WTC11 (cell line): ENCODE data around the gene PPM1B.

Source experiments
- CTCF ChIP-seq: fragments of 200-600 bp; IDR thresholded peaks from 2 replicates; pipeline ENCODE4 v1.8.0; 2022; ENCODE audit warnings: antibody characterized with exemption
- JUN ChIP-seq: sonication (generic); formaldehyde crosslinking; IDR thresholded peaks from 2 replicates; pipeline ENCODE4 v1.8.0; 2023; ENCODE audit warnings: mild to moderate bottlenecking, missing genetic modification reagents
- NFYB ChIP-seq: sonication (generic); formaldehyde crosslinking; conservative IDR thresholded peaks from 2 replicates; pipeline ENCODE4 v1.8.0; 2022; ENCODE audit warnings: low read depth, missing genetic modification reagents

GRCh38 chr2:44168681-44169154 lies at the start of gene PPM1B:
- TF ChIP-seq NFYB (CRISPR knock-in tag): no peak
- no peak for TF ChIP-seq CTCF
- TF ChIP-seq JUN (CRISPR knock-in tag): no peak
